HG03039 (cell line): ENCODE results near the gene POLR3B.

Experiments
- ATAC-seq: cut with Tn5 transposase; IDR thresholded peaks from one replicate; pipeline ENCODE4 v1.9.1; 2021; ENCODE audit warnings: mild to moderate bottlenecking, moderate library complexity; ENCODE audit not compliant: unreplicated experiment

Gene POLR3B

DNA sequence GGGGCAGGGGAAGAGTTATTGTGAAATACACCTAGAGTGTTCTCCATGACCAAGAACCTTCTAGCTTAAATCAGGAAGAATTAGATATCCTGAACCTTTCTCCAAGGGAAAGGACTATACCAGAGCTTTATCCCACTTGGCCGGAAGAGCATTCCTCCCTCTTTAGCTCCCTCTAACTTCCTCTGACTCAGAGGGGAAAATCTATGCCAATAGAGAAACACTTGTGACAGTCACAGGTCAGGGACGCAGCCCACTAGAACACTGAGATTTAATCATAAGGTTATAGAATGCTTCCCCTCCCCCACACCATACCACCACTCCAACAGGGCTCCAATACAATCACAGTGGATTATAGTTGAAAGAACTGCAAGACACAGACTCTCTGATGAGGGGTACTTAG, 169.8 kb downstream of the POLR3B start:
- ATAC-seq: no peak

- no peak for ATAC-seq
Observed at GRCh38 chr12:106541201-106541600, 183.7 kb downstream of the POLR3B start.

GRCh38 chr12:106551410-106551809, 193.9 kb downstream of the POLR3B start:
- no peak for ATAC-seq

DNA sequence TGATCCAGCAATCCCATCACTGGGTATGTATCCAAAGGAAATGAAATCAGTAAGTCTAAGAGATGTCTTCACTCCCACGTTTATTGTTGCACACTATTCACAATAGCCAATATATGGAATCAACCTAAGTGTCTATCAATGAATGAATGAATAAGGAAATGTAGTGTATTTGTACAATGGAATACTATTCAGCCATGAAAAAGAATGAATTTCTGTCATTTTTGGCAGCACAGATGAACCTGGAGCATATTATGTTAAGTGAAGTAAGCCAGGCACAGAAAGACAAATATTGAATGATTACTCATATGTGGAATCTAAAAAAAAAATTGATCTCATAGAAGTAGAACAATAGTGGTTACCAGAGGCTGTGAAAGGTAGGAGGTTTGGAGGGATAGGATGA, 194.7 kb downstream of the POLR3B start:
- no peak for ATAC-seq
